ENCODE measurements around the gene ANXA2.

Gene ANXA2

DNA sequence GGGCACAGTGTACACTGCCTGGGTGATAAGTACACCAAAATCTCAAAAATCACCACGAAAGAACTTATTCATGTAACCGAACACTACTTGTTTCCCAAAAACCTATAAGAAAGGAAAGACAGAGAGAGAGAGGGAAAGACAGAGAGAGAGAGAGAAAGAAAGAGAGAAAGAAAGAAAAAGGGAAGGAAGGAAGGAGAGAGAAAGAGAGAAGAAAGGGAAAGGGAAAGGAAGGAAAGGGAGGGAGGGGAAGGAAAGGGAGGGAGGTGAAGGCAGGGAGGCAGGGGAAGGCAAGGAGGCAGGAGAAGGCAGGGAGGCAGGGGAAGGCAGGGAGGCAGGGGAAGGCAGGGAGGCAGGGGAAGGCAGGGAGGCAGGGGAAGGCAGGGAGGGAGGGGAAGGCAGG, 48.2 kb downstream of the ANXA2 start:
- H3K27ac ChIP-seq (ENCODE audit: low read length): no peak overlapping the region
- no peaks in the 10 kb centered on the region for H3K4me1 ChIP-seq (ENCODE audit: low read length)
- H3K79me2 ChIP-seq (ENCODE audit: low read length): no peaks in the 10 kb centered on the region
- no peak overlapping the region for H3K4me3 ChIP-seq (ENCODE audit: low read length)
- H4K20me1 ChIP-seq (ENCODE audit: insufficient read depth, low read length): no peaks in the 10 kb centered on the region
- TF ChIP-seq, protein P1, sequence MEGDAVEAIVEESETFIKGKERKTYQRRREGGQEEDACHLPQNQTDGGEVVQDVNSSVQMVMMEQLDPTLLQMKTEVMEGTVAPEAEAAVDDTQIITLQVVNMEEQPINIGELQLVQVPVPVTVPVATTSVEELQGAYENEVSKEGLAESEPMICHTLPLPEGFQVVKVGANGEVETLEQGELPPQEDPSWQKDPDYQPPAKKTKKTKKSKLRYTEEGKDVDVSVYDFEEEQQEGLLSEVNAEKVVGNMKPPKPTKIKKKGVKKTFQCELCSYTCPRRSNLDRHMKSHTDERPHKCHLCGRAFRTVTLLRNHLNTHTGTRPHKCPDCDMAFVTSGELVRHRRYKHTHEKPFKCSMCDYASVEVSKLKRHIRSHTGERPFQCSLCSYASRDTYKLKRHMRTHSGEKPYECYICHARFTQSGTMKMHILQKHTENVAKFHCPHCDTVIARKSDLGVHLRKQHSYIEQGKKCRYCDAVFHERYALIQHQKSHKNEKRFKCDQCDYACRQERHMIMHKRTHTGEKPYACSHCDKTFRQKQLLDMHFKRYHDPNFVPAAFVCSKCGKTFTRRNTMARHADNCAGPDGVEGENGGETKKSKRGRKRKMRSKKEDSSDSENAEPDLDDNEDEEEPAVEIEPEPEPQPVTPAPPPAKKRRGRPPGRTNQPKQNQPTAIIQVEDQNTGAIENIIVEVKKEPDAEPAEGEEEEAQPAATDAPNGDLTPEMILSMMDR (IDR thresholded peaks at IDR 0.05; ENCODE audit: low read depth, low read length): no peak
- TF ChIP-seq EZH2phosphoT487 (IDR thresholded peaks at IDR 0.05; ENCODE audit: low read depth): no peak
- H2AFZ ChIP-seq (ENCODE audit: low read depth, low read length): no peak overlapping the region
- H3K9me3 ChIP-seq (ENCODE audit: insufficient read depth, low read length): no peaks in the 10 kb centered on the region
- no peak overlapping the region for H3K4me2 ChIP-seq (ENCODE audit: low read length)
- H3K9ac ChIP-seq (ENCODE audit: low read length): no peak overlapping the region
- no peaks in the 10 kb centered on the region for H3K27me3 ChIP-seq (ENCODE audit: low read depth, low read length)
- H3K36me3 ChIP-seq (replicated peaks; ENCODE audit: low read depth, low read length): peaks cover 53% of the 10 kb centered on the region

- H3K4me3 ChIP-seq (ENCODE audit: low read length): no peak overlapping the region
- no peak overlapping the region for H3K27ac ChIP-seq (ENCODE audit: low read length)
- TF ChIP-seq EZH2phosphoT487 (IDR thresholded peaks at IDR 0.05; ENCODE audit: low read depth): no peak
- TF ChIP-seq, protein P1 (IDR thresholded peaks at IDR 0.05; ENCODE audit: low read depth, low read length): no peak
- no peak overlapping the region for H3K4me2 ChIP-seq (ENCODE audit: low read length)
- no peaks in the 10 kb centered on the region for H3K9me3 ChIP-seq (ENCODE audit: insufficient read depth, low read length)
- no peaks in the 10 kb centered on the region for H3K4me1 ChIP-seq (ENCODE audit: low read length)
- H3K27me3 ChIP-seq (ENCODE audit: low read depth, low read length): no peaks in the 10 kb centered on the region
- no peaks in the 10 kb centered on the region for H4K20me1 ChIP-seq (ENCODE audit: insufficient read depth, low read length)
- H3K36me3 ChIP-seq (replicated peaks; ENCODE audit: low read depth, low read length): peaks cover 43% of the 10 kb centered on the region
- no peaks in the 10 kb centered on the region for H3K79me2 ChIP-seq (ENCODE audit: low read length)
- no peak overlapping the region for H2AFZ ChIP-seq (ENCODE audit: low read depth, low read length)
- no peak overlapping the region for H3K9ac ChIP-seq (ENCODE audit: low read length)
Observed at GRCh38 chr15:60347480-60348049, 50.2 kb downstream of the ANXA2 start.

DNA sequence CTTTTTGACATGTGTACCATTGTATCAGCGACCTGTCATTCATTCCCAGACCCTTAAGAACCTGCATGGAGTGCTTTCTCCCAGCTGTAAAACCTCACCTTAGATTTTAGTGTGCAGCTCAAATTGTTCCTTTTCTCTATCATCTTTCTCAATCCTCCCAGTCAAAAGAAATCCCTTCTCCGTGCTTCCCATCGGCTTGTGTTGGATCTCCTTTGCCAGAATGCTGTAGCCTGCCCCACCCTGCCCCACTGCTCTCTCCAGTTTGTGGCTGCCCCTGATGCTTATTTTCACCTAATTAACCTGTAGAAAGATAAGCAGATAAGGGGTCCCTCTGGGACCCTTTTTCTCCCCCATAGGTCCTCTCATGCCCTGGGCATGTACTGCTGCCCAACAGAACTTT, 51.1 kb downstream of the ANXA2 start:
- TF ChIP-seq, protein P1 (IDR thresholded peaks at IDR 0.05; ENCODE audit: low read depth, low read length): no peak
- TF ChIP-seq EZH2phosphoT487 (IDR thresholded peaks at IDR 0.05; ENCODE audit: low read depth): no peak
- no peaks in the 10 kb centered on the region for H3K9me3 ChIP-seq (ENCODE audit: insufficient read depth, low read length)
- no peaks in the 10 kb centered on the region for H3K79me2 ChIP-seq (ENCODE audit: low read length)
- H2AFZ ChIP-seq (ENCODE audit: low read depth, low read length): no peak overlapping the region
- no peaks in the 10 kb centered on the region for H3K4me1 ChIP-seq (ENCODE audit: low read length)
- no peak overlapping the region for H3K27ac ChIP-seq (ENCODE audit: low read length)
- no peaks in the 10 kb centered on the region for H3K27me3 ChIP-seq (ENCODE audit: low read depth, low read length)
- no peak overlapping the region for H3K9ac ChIP-seq (ENCODE audit: low read length)
- no peak overlapping the region for H3K4me3 ChIP-seq (ENCODE audit: low read length)
- no peak overlapping the region for H3K4me2 ChIP-seq (ENCODE audit: low read length)
- peaks cover 39% of the 10 kb centered on the region for H3K36me3 ChIP-seq (replicated peaks; ENCODE audit: low read depth, low read length)
- no peaks in the 10 kb centered on the region for H4K20me1 ChIP-seq (ENCODE audit: insufficient read depth, low read length)

GRCh38 chr15:60346077-60346476, 51.7 kb downstream of the ANXA2 start:
- no peaks in the 10 kb centered on the region for H3K4me1 ChIP-seq (ENCODE audit: low read length)
- H3K9ac ChIP-seq (ENCODE audit: low read length): no peak overlapping the region
- H3K4me2 ChIP-seq (ENCODE audit: low read length): no peak overlapping the region
- peaks cover 35% of the 10 kb centered on the region for H3K36me3 ChIP-seq (replicated peaks; ENCODE audit: low read depth, low read length)
- no peaks in the 10 kb centered on the region for H3K9me3 ChIP-seq (ENCODE audit: insufficient read depth, low read length)
- no peaks in the 10 kb centered on the region for H3K27me3 ChIP-seq (ENCODE audit: low read depth, low read length)
- H3K79me2 ChIP-seq (ENCODE audit: low read length): no peaks in the 10 kb centered on the region
- no peak for TF ChIP-seq EZH2phosphoT487 (IDR thresholded peaks at IDR 0.05; ENCODE audit: low read depth)
- TF ChIP-seq, protein P1 (IDR thresholded peaks at IDR 0.05; ENCODE audit: low read depth, low read length): no peak
- H3K4me3 ChIP-seq (ENCODE audit: low read length): no peak overlapping the region
- no peak overlapping the region for H2AFZ ChIP-seq (ENCODE audit: low read depth, low read length)
- H4K20me1 ChIP-seq (ENCODE audit: insufficient read depth, low read length): no peaks in the 10 kb centered on the region
- H3K27ac ChIP-seq (ENCODE audit: low read length): no peak overlapping the region

All from OCI-LY3 (cell line).